Naive thymus-derived CD8-positive, alpha-beta T cell (primary cell): ENCODE measurements around the gene IRGC. TPM values are rescaled to one million over a fixed set of nuclear protein-coding genes. Genes with fewer than 3 reads are reported as not detected.
"Not testable (repeated sequence)": the region's sequence is repeated elsewhere in the genome, so short reads cannot be mapped to it uniquely, and the experiment has no call there.

Experiments
- ATAC-seq, 2 donors: fragments of 150-1000 bp; cut with Tn5 transposase in 1 of 2; sonication (Bioruptor Pico), chemical (Tn5 transposase) in 1 of 2; 1 replicate in 1 of 2; 2 replicates in 1 of 2; pipeline ENCODE4 v1.10.0; 2021; ENCODE audit warnings: mild to moderate bottlenecking in 2 of 2, moderate library complexity in 2 of 2
- POLR2A ChIA-PET: fragments of 350-600 bp; sonication (Branson Sonifier 250); formaldehyde crosslinking; loops from one replicate; lab custom pipeline; 2021; ENCODE audit warnings: antibody characterized with exemption; lab: Charles Lee
- DNase-seq, 10 donors: peaks; one replicate each; pipeline versions ENCODE4 v3.0.0 to v3.0.0-alpha.2; 2020 to 2022
- H3K27ac Mint-ChIP-seq, 10 donors: one replicate each; pipeline ENCODE4 v1.8.0; 2020 to 2022; ENCODE audit warnings: mild to moderate bottlenecking in 10 of 10, mixed read lengths in 10 of 10, moderate library complexity in 4 of 10, inconsistent platforms in 1 of 10
- H3K27me3 Mint-ChIP-seq, 5 donors: one replicate each; pipeline ENCODE4 v1.8.0; 2021 to 2022; ENCODE audit warnings: mixed read lengths in 5 of 5
- H3K36me3 Mint-ChIP-seq, 3 donors: one replicate each; pipeline ENCODE4 v1.8.0; 2020 to 2022; ENCODE audit warnings: mixed read lengths in 3 of 3, mild to moderate bottlenecking in 2 of 3, inconsistent platforms in 1 of 3
- H3K4me1 Mint-ChIP-seq, 4 donors: one replicate each; pipeline ENCODE4 v1.8.0; 2021 to 2022; ENCODE audit warnings: mixed read lengths in 4 of 4
- H3K4me3 Mint-ChIP-seq, 10 donors: one replicate each; pipeline ENCODE4 v1.8.0; 2020 to 2022; ENCODE audit warnings: mild to moderate bottlenecking in 10 of 10, mixed read lengths in 10 of 10, moderate library complexity in 6 of 10, inconsistent platforms in 1 of 10
- H3K9me3 Mint-ChIP-seq, 9 donors: one replicate each; pipeline ENCODE4 v1.8.0; 2020 to 2022; ENCODE audit warnings: mixed read lengths in 9 of 9, mild to moderate bottlenecking in 3 of 9, inconsistent platforms in 1 of 9, moderate library complexity in 1 of 9
- polyA plus RNA-seq, 3 donors: library from polyadenylated mRNA; unstranded; fragments of 300-500 nt; fragmentation: Illumina TruSeq; gene quantifications; one replicate each; pipeline ENCODE4 v1.2.3, GENCODE V29; 2021
- total RNA-seq, 8 experiments: library from RNA in 2 of 8; stranded (reverse) in 2 of 8; gene quantifications; one replicate each; pipeline ENCODE4 v1.2.3 and lab custom pipeline; 2021 to 2026

Gene IRGC
- total and polyA plus RNA-seq, 5 experiments from 2014 or later: not detected

GRCh38 chr19:43678512-43679261 lies 37.2 kb upstream of the IRGC start:
- Mint-ChIP-seq H3K9me3 (no peaks in the 10 kb centered on the region), H3K4me1 (peaks cover 0 to 6% (median 3%) of the 10 kb centered on the region in 4 donors), H3K27me3 (peaks cover 0 to 3% (median 0%) of the 10 kb centered on the region in 5 donors), H3K27ac (no peak overlapping the region), H3K4me3 (no peak overlapping the region), H3K36me3 (no peaks in the 10 kb centered on the region)
- no peak for DNase-seq
- POLR2A ChIA-PET: no interaction called here
- no peak for ATAC-seq

- ATAC-seq (no peak), DNase-seq (no peak)
- Mint-ChIP-seq H3K9me3 (no peaks in the 10 kb centered on the region), H3K27me3 (peaks cover 0 to 3% (median 0%) of the 10 kb centered on the region in 5 donors), H3K36me3 (no peaks in the 10 kb centered on the region), H3K4me3 (no peak overlapping the region), H3K4me1 (peaks cover 0 to 2% (median 0%) of the 10 kb centered on the region in 4 donors), H3K27ac (no peak overlapping the region)
- POLR2A ChIA-PET: no interaction called here
Observed at GRCh38 chr19:43681821-43682220, 34.1 kb upstream of the IRGC start.

- H3K27me3 Mint-ChIP-seq, H3K9me3 Mint-ChIP-seq, H3K4me1 Mint-ChIP-seq, H3K4me3 Mint-ChIP-seq, DNase-seq, ATAC-seq, POLR2A ChIA-PET, H3K36me3 Mint-ChIP-seq: not testable (repeated sequence)
- peak overlapping the region in 1 of 10 donors; percentile 46 for H3K27ac Mint-ChIP-seq
Observed at GRCh38 chr19:43682269-43682668, 33.6 kb upstream of the IRGC start.

- Mint-ChIP-seq H3K4me3 (no peak overlapping the region), H3K9me3 (no peaks in the 10 kb centered on the region), H3K27me3 (no peaks in the 10 kb centered on the region), H3K36me3 (no peaks in the 10 kb centered on the region), H3K4me1 (peaks cover 0 to 2% (median 0%) of the 10 kb centered on the region in 4 donors), H3K27ac (peak overlapping the region in 1 of 10 donors; percentile 46)
- ATAC-seq: no peak
- no peak for DNase-seq
- POLR2A ChIA-PET: no interaction called here
Observed at GRCh38 chr19:43682824-43683661, 32.8 kb upstream of the IRGC start.

- POLR2A ChIA-PET: no interaction called here
- Mint-ChIP-seq H3K36me3 (no peaks in the 10 kb centered on the region), H3K4me1 (peaks cover 0 to 2% (median 0%) of the 10 kb centered on the region in 4 donors), H3K4me3 (no peak overlapping the region), H3K9me3 (no peaks in the 10 kb centered on the region), H3K27ac (peak overlapping the region in 1 of 10 donors; percentile 24), H3K27me3 (no peaks in the 10 kb centered on the region)
- DNase-seq (no peak), ATAC-seq (no peak)
Observed at GRCh38 chr19:43683905-43684304, 32.0 kb upstream of the IRGC start.

GRCh38 chr19:43684326-43684725 lies 31.6 kb upstream of the IRGC start:
- Mint-ChIP-seq H3K36me3 (no peaks in the 10 kb centered on the region), H3K27me3 (no peaks in the 10 kb centered on the region), H3K27ac (no peak overlapping the region), H3K4me1 (peaks cover 0 to 2% (median 0%) of the 10 kb centered on the region in 4 donors), H3K4me3 (no peak overlapping the region), H3K9me3 (no peaks in the 10 kb centered on the region)
- DNase-seq (no peak), ATAC-seq (no peak)
- POLR2A ChIA-PET: interaction anchor here (0.7 kb wide), 1 partner anchor 9 kb away, joined by 5 read pairs; no protein-coding TSS in a partner anchor

GRCh38 chr19:43687660-43687997 lies 28.2 kb upstream of the IRGC start:
- H3K4me1 Mint-ChIP-seq: peaks cover 0 to 2% (median 0%) of the 10 kb centered on the region in 4 donors
- DNase-seq (no peak), ATAC-seq (no peak)
- POLR2A ChIA-PET: no interaction called here
- H3K36me3 Mint-ChIP-seq: peaks cover 2 to 16% (median 12%) of the 10 kb centered on the region in 3 donors
- H3K9me3 Mint-ChIP-seq: peaks cover 0 to 25% (median 17%) of the 10 kb centered on the region in 9 donors
- H3K4me3 Mint-ChIP-seq: no peak overlapping the region
- no peak overlapping the region for H3K27ac Mint-ChIP-seq
- peaks cover 0 to 8% (median 4%) of the 10 kb centered on the region in 5 donors for H3K27me3 Mint-ChIP-seq

- POLR2A ChIA-PET: no interaction called here
- ATAC-seq: no peak
- Mint-ChIP-seq H3K27me3 (peaks cover 0 to 13% (median 4%) of the 10 kb centered on the region in 5 donors), H3K9me3 (peaks cover 0 to 30% (median 17%) of the 10 kb centered on the region in 9 donors), H3K36me3 (peaks cover 2 to 16% (median 12%) of the 10 kb centered on the region in 3 donors), H3K4me3 (no peak overlapping the region), H3K27ac (peak overlapping the region in 1 of 10 donors; percentile 47), H3K4me1 (peaks cover 0 to 2% (median 0%) of the 10 kb centered on the region in 4 donors)
- DNase-seq: no peak
Observed at GRCh38 chr19:43688059-43688701, 27.7 kb upstream of the IRGC start.

GRCh38 chr19:43690444-43690843 lies 25.4 kb upstream of the IRGC start:
- POLR2A ChIA-PET: interaction anchor here (0.9 kb wide), 1 partner anchor 8 kb away, joined by 3 read pairs; no protein-coding TSS in a partner anchor
- no peak overlapping the region for H3K27ac Mint-ChIP-seq
- peaks cover 0 to 2% (median 0%) of the 10 kb centered on the region in 4 donors for H3K4me1 Mint-ChIP-seq
- DNase-seq (no peak), ATAC-seq (no peak)
- H3K4me3 Mint-ChIP-seq: no peak overlapping the region
- peaks cover 0 to 34% (median 17%) of the 10 kb centered on the region in 9 donors for H3K9me3 Mint-ChIP-seq
- H3K27me3 Mint-ChIP-seq: peaks cover 2 to 16% (median 11%) of the 10 kb centered on the region in 5 donors
- H3K36me3 Mint-ChIP-seq: peaks cover 2 to 22% (median 12%) of the 10 kb centered on the region in 3 donors

GRCh38 chr19:43690890-43691289 lies 25.0 kb upstream of the IRGC start:
- Mint-ChIP-seq H3K9me3 (peaks cover 0 to 35% (median 17%) of the 10 kb centered on the region in 9 donors), H3K4me1 (peaks cover 0 to 2% (median 0%) of the 10 kb centered on the region in 4 donors), H3K27me3 (peaks cover 2 to 16% (median 11%) of the 10 kb centered on the region in 5 donors), H3K27ac (no peak overlapping the region), H3K4me3 (no peak overlapping the region), H3K36me3 (peaks cover 2 to 22% (median 12%) of the 10 kb centered on the region in 3 donors)
- POLR2A ChIA-PET: interaction anchor here (0.9 kb wide), 1 partner anchor 8 kb away, joined by 3 read pairs; no protein-coding TSS in a partner anchor
- DNase-seq (no peak), ATAC-seq (no peak)

GRCh38 chr19:43691755-43692154 lies 24.1 kb upstream of the IRGC start:
- Mint-ChIP-seq H3K4me1 (no peaks in the 10 kb centered on the region), H3K9me3 (peaks cover 0 to 41% (median 17%) of the 10 kb centered on the region in 9 donors), H3K27ac (no peak overlapping the region), H3K36me3 (peaks cover 2 to 25% (median 15%) of the 10 kb centered on the region in 3 donors), H3K4me3 (no peak overlapping the region), H3K27me3 (peaks cover 2 to 21% (median 13%) of the 10 kb centered on the region in 5 donors)
- no peak for ATAC-seq
- POLR2A ChIA-PET: no interaction called here
- no peak for DNase-seq

GRCh38 chr19:43692385-43692784 lies 23.5 kb upstream of the IRGC start:
- Mint-ChIP-seq H3K36me3 (peaks cover 2 to 25% (median 15%) of the 10 kb centered on the region in 3 donors), H3K4me1 (no peaks in the 10 kb centered on the region), H3K4me3 (no peak overlapping the region), H3K27me3 (peaks cover 2 to 27% (median 13%) of the 10 kb centered on the region in 5 donors), H3K9me3 (peaks cover 0 to 41% (median 17%) of the 10 kb centered on the region in 9 donors), H3K27ac (no peak overlapping the region)
- POLR2A ChIA-PET: no interaction called here
- ATAC-seq (no peak), DNase-seq (no peak)
